ENCODE measurements around the gene TASP1. TPM values are rescaled to one million over a fixed set of nuclear protein-coding genes. Genes with fewer than 3 reads are reported as not detected.
"Not testable (repeated sequence)": the region's sequence is repeated elsewhere in the genome, so short reads cannot be mapped to it uniquely, and the experiment has no call there.

TASP1 gene
- total RNA-seq, 2 experiments from 2014 or later: 8.2 to 8.9 TPM

DNA sequence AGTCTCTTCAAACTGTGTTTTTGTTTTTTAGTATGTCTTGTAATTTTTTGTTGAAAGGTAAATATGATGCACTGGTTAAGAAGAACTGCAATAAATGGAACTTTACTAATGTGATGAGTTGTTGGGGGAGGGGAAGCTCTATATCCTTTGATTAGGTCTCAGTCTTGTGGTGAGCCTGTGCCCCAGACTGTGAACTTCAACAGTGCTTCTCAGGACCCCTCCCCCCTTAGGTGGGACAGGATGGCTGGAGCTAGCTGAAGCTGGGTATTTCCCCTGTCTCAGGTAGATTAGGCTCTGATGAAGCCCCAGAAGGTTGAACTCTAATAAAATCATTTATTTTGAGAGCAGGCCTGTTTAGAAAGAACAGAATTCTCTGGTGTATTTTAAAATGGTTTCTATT lies 31.4 kb upstream of the TASP1 start:
- H3K27ac Mint-ChIP-seq: no peak overlapping the region
- no peaks in the 10 kb centered on the region for H3K9me3 Mint-ChIP-seq
- DNase-seq: no peak
- POLR2A ChIA-PET: no interaction called here
- H3K27me3 Mint-ChIP-seq: peaks cover 27% of the 10 kb centered on the region
- intact Hi-C loops (cut with micrococcal nuclease): no loop called here
- H3K36me3 Mint-ChIP-seq: no peaks in the 10 kb centered on the region
- no peaks in the 10 kb centered on the region for H3K4me1 Mint-ChIP-seq (ENCODE audit: low read depth)
- H3K4me3 Mint-ChIP-seq: no peak overlapping the region
- CTCF ChIA-PET: no interaction called here

DNA sequence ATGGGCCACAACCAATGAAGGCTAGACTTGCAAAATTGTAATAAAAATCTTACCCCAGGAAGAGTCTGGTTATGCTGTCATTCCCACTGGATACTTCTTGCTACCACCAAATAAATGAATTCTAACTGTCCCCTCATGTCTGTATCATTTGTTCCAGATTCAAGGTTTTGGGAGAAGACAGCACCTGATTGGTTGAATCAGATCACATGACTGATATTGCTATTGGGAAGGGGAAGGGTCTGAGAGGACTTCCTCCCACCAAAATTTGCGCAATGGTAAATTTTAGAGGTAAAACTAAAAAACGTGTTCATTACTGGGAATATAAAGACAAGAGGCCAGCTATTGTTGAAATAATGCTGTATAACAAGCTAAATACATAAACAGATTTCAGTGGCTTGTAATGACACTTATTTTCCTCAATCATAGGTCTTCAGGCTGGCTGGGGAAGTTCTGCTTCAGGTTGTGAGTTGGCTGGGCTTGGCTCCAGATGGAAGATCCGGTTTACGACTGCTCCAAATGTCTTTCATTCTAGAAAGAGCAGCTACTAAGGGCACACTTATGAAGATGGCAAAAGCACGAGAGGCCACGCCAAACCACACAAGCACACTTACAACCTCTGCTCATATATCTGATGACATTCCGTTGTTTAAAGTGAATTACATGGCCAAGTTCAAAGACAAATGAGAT lies 27.1 kb upstream of the TASP1 start:
- intact Hi-C loops (cut with micrococcal nuclease): no loop called here
- no peak overlapping the region for H3K4me3 Mint-ChIP-seq
- no peak for DNase-seq
- H3K9me3 Mint-ChIP-seq: no peaks in the 10 kb centered on the region
- H3K27me3 Mint-ChIP-seq: peaks cover 17% of the 10 kb centered on the region
- H3K4me1 Mint-ChIP-seq (ENCODE audit: low read depth): no peaks in the 10 kb centered on the region
- H3K27ac Mint-ChIP-seq: no peak overlapping the region
- no peaks in the 10 kb centered on the region for H3K36me3 Mint-ChIP-seq
- ChIA-PET CTCF (no interaction called here), POLR2A (no interaction called here)

DNA sequence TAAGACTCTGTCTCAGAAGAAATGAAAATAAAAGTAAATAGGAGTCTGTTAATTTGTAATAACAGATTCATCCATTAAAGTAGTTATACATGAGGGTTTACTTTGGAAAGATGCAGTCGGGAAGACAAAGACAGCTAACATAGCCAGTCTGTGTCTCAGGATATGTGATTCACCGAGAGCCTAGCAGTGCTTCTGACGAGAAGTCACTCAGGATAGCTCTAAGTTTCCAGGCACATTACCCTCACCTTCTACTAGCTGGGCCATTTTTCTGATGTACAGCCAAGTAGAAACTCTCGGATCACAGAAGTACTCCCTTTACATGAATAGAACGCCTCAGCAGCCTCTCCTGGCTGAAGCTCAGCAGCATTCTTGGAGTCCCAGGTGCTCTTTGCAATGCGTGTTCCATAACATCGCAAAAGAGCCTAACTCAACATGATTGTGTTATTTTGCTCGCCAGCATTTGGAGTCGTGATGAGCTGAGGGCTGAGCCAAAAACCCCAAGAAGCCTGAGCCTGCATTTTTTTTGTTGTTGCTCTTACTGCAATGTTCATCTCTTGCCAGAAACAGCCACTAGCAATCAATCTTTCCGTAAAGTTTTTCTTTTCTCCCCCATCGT lies 22.4 kb upstream of the TASP1 start:
- CTCF ChIA-PET: no interaction called here
- no peak overlapping the region for H3K4me3 Mint-ChIP-seq
- H3K27me3 Mint-ChIP-seq: peaks cover 12% of the 10 kb centered on the region
- H3K9me3 Mint-ChIP-seq: no peaks in the 10 kb centered on the region
- POLR2A ChIA-PET: no interaction called here
- intact Hi-C loops (cut with micrococcal nuclease): no loop called here
- DNase-seq: no peak
- H3K4me1 Mint-ChIP-seq (ENCODE audit: low read depth): no peaks in the 10 kb centered on the region
- no peaks in the 10 kb centered on the region for H3K36me3 Mint-ChIP-seq
- H3K27ac Mint-ChIP-seq: no peak overlapping the region

DNA sequence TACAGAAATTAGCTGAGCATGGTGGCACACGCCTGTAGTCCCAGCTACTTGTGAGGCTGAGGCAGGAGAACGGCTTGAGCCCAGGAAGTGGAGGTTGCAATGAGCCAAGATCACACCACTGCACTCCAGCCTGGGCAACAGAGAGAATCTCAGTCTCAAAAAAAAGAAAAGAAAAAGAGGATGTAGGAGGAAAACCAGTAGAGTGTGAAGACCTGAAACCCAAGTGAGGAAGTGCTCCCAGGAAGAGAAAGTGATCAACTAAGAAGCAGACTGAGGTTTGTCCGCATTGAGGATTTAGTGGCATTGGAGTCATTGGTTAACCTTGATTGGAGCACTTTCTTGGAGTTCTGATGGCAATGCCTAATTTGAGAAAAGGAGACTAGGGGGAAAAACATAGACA lies 20.6 kb upstream of the TASP1 start:
- no peak for DNase-seq
- H3K9me3 Mint-ChIP-seq: no peaks in the 10 kb centered on the region
- CTCF ChIA-PET: no interaction called here
- H3K4me1 Mint-ChIP-seq (ENCODE audit: low read depth): no peaks in the 10 kb centered on the region
- H3K27me3 Mint-ChIP-seq: peaks cover 8% of the 10 kb centered on the region
- no peak overlapping the region for H3K4me3 Mint-ChIP-seq
- no peaks in the 10 kb centered on the region for H3K36me3 Mint-ChIP-seq
- POLR2A ChIA-PET: no interaction called here
- H3K27ac Mint-ChIP-seq: no peak overlapping the region
- intact Hi-C loops (cut with micrococcal nuclease): no loop called here

DNA sequence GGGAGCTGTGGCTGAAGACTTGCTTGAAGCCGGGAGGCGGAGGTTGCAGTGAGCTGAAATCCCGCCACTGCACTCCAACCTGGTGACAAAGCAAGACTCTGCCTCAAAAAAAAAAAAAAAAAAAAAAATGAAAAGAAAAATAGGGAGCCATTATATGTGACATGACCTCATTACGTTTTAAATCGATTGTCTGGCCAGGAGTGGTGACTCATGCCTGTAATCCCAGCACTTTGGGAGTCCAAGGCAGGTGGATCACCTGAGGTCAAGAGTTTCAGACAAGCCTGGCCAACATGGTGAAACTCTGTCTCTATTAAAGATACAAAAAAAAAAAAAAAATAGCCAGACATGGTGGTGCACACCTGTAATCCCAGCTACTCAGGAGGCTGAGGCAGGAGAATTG lies 19.3 kb upstream of the TASP1 start:
- H3K27ac Mint-ChIP-seq; DNase-seq; H3K4me3 Mint-ChIP-seq; POLR2A ChIA-PET; H3K4me1 Mint-ChIP-seq (ENCODE audit: low read depth); H3K36me3 Mint-ChIP-seq; intact Hi-C loops (cut with micrococcal nuclease); H3K9me3 Mint-ChIP-seq; CTCF ChIA-PET: not testable (repeated sequence)
- peaks cover 11% of the 10 kb centered on the region for H3K27me3 Mint-ChIP-seq

DNA sequence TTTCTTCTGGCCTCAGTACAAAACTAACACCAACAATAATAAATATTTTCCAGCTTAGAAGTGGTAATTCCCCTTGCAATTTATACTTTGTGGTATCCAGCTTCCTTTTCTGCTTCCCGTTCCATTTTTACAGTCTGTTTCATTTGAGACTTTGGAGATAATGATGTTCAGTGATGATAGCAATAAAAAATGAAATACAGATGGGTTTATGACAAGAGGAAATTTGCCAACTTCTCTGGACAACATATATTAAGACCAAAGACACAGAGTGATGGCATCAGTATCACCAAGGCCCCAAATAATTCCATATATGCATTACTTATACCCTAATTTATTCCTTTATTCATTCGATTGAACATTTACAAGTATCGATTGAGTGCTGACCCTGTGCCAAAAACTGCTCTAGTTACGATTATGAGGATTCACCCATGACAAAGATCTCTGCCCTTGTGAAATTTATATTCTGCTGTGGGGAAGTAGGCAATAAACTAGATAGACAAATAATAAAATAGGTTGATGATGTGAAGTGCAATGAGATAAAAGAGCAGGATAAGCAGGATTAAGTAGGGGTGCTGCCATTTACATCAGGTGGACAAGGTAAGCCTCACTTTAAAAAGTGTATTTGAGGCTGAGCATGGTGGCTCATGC lies 18.1 kb upstream of the TASP1 start:
- Mint-ChIP-seq H3K27me3 (peaks cover 13% of the 10 kb centered on the region), H3K27ac (no peak overlapping the region), H3K9me3 (no peaks in the 10 kb centered on the region), H3K4me3 (no peak overlapping the region), H3K4me1 (ENCODE audit: low read depth) (no peaks in the 10 kb centered on the region), H3K36me3 (no peaks in the 10 kb centered on the region)
- intact Hi-C loops (cut with micrococcal nuclease): no loop called here
- ChIA-PET POLR2A (no interaction called here), CTCF (no interaction called here)
- no peak for DNase-seq

DNA sequence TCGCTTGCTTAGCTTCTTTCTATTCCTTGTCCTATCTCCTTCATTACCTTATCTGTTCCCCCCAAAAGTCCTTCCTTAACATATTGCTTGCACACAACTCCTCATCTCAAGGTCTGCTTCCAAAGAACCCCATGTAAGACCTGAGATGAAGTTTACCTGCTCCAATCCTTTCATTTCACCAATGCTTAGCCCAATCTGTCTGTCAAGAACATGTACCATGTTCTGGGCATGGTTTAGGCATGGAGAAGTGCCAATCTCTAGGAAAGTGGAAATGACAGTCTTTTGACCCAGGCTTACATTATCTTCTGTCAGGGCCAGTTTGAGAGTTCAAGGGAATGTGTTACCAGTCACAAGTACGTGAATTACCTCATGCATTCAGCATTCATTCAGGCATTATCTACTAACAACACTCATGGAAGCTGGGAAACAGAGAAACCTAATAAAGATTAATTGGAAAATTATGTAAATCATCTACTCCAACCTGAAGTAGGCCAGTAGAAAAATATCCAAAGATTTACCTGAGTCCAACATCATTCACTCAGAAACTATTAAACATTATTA lies 15.8 kb upstream of the TASP1 start:
- Mint-ChIP-seq H3K4me1 (ENCODE audit: low read depth) (no peaks in the 10 kb centered on the region), H3K4me3 (no peak overlapping the region), H3K36me3 (no peaks in the 10 kb centered on the region), H3K27me3 (peaks cover 22% of the 10 kb centered on the region), H3K9me3 (no peaks in the 10 kb centered on the region), H3K27ac (no peak overlapping the region)
- DNase-seq: no peak
- ChIA-PET CTCF (no interaction called here), POLR2A (no interaction called here)
- intact Hi-C loops (cut with micrococcal nuclease): no loop called here

DNA sequence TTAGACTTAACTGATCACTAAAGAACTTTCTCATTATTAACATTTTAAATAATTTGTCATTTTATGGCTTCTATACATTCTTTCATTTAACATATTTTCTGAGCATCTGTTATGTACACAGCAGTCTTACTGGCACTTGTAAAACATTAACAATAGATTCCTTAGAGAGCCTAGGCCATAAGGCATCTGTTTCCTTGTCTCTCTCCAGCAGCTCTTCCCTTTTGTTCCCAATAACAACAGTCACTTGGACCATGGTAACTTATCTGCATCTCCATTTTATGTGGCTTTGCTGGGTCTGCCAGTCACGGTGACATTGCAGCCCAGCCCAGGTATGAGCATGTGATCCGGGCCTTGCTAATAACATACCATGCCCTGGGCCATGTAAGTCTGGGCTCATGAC lies 11.7 kb upstream of the TASP1 start:
- Mint-ChIP-seq H3K36me3 (no peaks in the 10 kb centered on the region), H3K27ac (no peak overlapping the region), H3K4me1 (ENCODE audit: low read depth) (no peaks in the 10 kb centered on the region), H3K27me3 (peaks cover 28% of the 10 kb centered on the region), H3K4me3 (no peak overlapping the region), H3K9me3 (no peaks in the 10 kb centered on the region)
- CTCF ChIA-PET: no interaction called here
- POLR2A ChIA-PET: no interaction called here
- no peak for DNase-seq
- intact Hi-C loops (cut with micrococcal nuclease): no loop called here

DNA sequence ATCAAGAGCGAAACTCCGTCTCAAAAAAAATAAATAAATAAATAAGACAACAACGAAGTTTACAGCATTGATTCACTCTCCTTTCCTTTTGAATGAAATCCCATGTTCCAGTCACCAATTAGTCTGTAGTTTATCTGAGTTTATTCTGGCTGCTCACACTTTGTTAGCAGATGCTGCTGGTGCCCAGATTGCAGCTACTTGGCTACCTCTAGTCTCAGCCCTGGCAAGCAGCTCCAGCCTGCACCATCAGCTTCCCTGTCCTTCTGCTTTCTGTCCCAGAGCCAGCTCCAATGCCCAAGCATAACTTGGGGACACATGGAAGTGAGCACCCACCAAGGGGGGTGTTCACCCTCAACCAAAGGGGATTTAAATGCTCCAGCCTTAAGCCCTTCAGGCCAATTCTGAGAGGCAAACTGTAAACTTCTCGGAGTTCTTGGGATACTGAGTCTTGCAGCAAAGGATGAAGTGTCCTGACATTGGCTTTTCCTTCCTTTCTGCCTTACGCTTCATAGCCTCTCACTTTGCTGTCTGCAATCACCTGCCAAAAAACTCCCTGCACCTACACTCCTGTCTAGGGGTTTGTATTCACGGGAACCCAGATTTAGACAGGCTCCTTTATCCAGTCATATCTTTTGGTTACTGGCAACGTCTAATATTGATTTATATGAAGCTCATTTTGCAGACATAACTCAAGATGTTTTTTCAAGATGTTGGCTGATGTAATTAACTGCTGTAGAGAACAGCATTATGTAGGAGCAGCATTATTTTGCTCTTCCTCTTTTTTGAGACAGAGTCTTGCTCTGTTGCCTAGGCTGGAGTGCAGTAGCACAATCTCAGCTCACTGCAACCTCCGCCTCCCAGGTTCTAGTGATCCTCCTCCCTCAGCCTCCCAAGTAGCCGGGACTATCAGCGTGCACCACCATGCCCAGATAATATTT lies 9.8 kb upstream of the TASP1 start:
- intact Hi-C loops (cut with micrococcal nuclease): no loop called here
- CTCF ChIA-PET: no interaction called here
- DNase-seq: no peak
- POLR2A ChIA-PET: no interaction called here
- no peak overlapping the region for H3K4me3 Mint-ChIP-seq
- no peaks in the 10 kb centered on the region for H3K9me3 Mint-ChIP-seq
- H3K27me3 Mint-ChIP-seq: peaks cover 32% of the 10 kb centered on the region
- H3K27ac Mint-ChIP-seq: no peak overlapping the region
- no peaks in the 10 kb centered on the region for H3K4me1 Mint-ChIP-seq (ENCODE audit: low read depth)
- H3K36me3 Mint-ChIP-seq: no peaks in the 10 kb centered on the region

DNA sequence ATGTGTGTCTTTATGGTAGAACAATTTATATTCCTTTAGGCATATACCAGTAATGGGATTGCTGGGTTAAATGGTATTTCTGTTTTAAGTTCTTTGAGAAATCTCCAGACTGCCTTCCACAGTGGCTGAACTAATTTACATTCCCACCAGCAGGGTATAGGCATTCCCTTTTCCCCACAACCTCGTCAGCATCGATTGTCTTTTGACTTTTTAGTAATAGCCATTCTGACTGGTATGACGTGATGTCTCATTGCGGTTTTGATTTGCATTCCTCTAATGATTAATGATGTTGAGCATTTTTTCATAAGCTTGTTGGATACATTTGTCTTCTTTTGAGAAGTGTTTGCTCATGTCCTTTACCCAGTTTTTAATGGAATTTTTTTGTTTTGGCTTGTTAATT lies 5.3 kb upstream of the TASP1 start:
- DNase-seq: no peak
- POLR2A ChIA-PET: no interaction called here

DNA sequence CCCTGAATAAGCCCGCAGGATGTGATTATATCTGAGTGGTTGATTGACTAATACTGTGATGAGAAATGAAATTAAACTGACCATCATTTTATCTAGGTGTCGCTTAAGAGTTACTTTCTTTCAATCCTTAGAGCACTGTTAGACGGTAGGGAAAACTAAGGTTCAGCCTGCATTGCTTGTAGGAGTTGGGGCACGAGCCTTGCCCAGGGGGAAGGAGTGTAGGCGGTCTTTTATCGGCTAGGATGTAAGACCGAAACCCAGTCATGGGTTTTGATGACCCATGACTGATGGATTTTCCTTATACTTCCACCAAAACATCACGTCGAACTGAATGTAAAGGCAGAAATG lies 392 bp upstream of the TASP1 start:
- intact Hi-C loops (cut with micrococcal nuclease): loop anchor here (1.0 to 10.0 kb wide), 2 partner anchors 145 to 414 kb away; partner anchors contain the start of genes ESF1 and ISM1
- peaks cover 19% of the 10 kb centered on the region for H3K4me1 Mint-ChIP-seq (ENCODE audit: low read depth)

More for the DNA sequence above, 5.3 kb upstream of the TASP1 start:
- H3K27me3 Mint-ChIP-seq: peaks cover 26% of the 10 kb centered on the region
- no peak overlapping the region for H3K4me3 Mint-ChIP-seq
- CTCF ChIA-PET: no interaction called here
- H3K4me1 Mint-ChIP-seq (ENCODE audit: low read depth): peaks cover 3% of the 10 kb centered on the region
- H3K27ac Mint-ChIP-seq: no peak overlapping the region
- H3K36me3 Mint-ChIP-seq: no peaks in the 10 kb centered on the region
- no peaks in the 10 kb centered on the region for H3K9me3 Mint-ChIP-seq
- intact Hi-C loops (cut with micrococcal nuclease): no loop called here

DNA sequence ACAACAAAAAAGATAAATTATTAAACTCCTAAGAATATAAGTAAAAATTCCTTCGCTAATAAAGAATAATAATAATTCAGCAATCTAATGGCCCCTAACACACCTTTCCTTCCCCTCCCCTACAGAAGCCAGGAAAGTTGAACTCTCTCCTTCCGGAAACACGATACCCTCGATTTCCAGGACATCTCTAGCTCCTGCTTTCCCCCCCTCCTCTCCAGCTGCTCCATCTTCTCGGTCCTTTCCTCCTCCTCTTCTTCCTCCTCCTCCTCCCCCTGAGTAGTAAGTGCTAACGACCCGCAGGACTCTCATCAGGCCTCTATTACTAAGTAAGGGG lies 603 bp downstream of the TASP1 start:
- Mint-ChIP-seq H3K27ac (no peak overlapping the region), H3K27me3 (peaks cover 2% of the 10 kb centered on the region), H3K36me3 (no peaks in the 10 kb centered on the region), H3K4me1 (ENCODE audit: low read depth) (peaks cover 19% of the 10 kb centered on the region), H3K9me3 (no peaks in the 10 kb centered on the region), H3K4me3 (peak overlapping the region; percentile 87)
- CTCF ChIA-PET: interaction anchor here (1.1 kb wide), 1 partner anchor 27 kb away, joined by 5 read pairs; no protein-coding TSS in a partner anchor
- intact Hi-C loops (cut with micrococcal nuclease): loop anchor here (1.0 to 10.0 kb wide), 2 partner anchors 391 to 413 kb away; partner anchors contain the start of gene ISM1
- POLR2A ChIA-PET: no interaction called here
- DNase-seq: no peak

More for the DNA sequence above, 392 bp upstream of the TASP1 start:
- Mint-ChIP-seq H3K9me3 (no peaks in the 10 kb centered on the region), H3K36me3 (no peaks in the 10 kb centered on the region), H3K27me3 (peaks cover 8% of the 10 kb centered on the region), H3K27ac (peak overlapping the region; percentile 80), H3K4me3 (peak overlapping the region; percentile 87)
- CTCF ChIA-PET: interaction anchor here (0.9 to 1.1 kb wide), 2 partner anchors 28 to 93 kb away, joined by 3 to 5 read pairs; no protein-coding TSS in a partner anchor
- POLR2A ChIA-PET: no interaction called here
- no peak for DNase-seq
